ENCODE data around the gene NAALADL2.
"Not testable (repeated sequence)": the region's sequence is repeated elsewhere in the genome, so short reads cannot be mapped to it uniquely, and the experiment has no call there.

NAALADL2 gene

GRCh38 chr3:175144368-175144767, 285.2 kb downstream of the NAALADL2 start:
- Mint-ChIP-seq H3K9me3 (peaks cover 6% of the 10 kb centered on the region), H3K4me1 (no peaks in the 10 kb centered on the region), H3K27ac (no peak overlapping the region), H3K36me3 (no peaks in the 10 kb centered on the region), H3K4me3 (no peak overlapping the region), H3K27me3 (no peaks in the 10 kb centered on the region)
- DNase-seq = no peak
- CTCF ChIA-PET = no interaction called here

DNA sequence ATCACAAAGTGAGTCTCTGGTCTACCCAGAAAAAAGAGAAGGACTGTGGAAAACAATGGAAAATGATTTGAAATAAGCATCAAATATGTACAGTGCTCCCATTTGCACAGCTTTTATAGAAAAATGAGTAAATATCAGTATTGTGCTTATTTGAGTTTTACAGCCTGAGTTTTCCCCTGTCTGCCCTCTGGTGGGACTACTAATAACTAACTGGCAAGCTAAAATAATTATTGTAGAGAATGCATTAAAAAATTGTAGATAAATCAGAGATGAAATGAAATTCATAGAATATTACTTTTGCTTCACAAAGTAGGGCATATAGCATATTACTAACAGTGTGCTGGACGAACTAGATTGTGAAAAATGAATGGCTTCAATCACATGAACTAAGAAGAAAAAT, 287.1 kb downstream of the NAALADL2 start:
- CTCF ChIA-PET = no interaction called here
- Mint-ChIP-seq H3K27ac (no peak overlapping the region), H3K36me3 (no peaks in the 10 kb centered on the region), H3K27me3 (no peaks in the 10 kb centered on the region), H3K4me1 (no peaks in the 10 kb centered on the region), H3K9me3 (peaks cover 6% of the 10 kb centered on the region), H3K4me3 (no peak overlapping the region)
- DNase-seq = no peak

- CTCF ChIA-PET = no interaction called here
- no peak for DNase-seq
- Mint-ChIP-seq H3K4me1 (no peaks in the 10 kb centered on the region), H3K27ac (no peak overlapping the region), H3K4me3 (no peak overlapping the region), H3K9me3 (peaks cover 3% of the 10 kb centered on the region), H3K36me3 (no peaks in the 10 kb centered on the region), H3K27me3 (no peaks in the 10 kb centered on the region)
Measured at GRCh38 chr3:175149675-175150074, 290.5 kb downstream of the NAALADL2 start.

DNA sequence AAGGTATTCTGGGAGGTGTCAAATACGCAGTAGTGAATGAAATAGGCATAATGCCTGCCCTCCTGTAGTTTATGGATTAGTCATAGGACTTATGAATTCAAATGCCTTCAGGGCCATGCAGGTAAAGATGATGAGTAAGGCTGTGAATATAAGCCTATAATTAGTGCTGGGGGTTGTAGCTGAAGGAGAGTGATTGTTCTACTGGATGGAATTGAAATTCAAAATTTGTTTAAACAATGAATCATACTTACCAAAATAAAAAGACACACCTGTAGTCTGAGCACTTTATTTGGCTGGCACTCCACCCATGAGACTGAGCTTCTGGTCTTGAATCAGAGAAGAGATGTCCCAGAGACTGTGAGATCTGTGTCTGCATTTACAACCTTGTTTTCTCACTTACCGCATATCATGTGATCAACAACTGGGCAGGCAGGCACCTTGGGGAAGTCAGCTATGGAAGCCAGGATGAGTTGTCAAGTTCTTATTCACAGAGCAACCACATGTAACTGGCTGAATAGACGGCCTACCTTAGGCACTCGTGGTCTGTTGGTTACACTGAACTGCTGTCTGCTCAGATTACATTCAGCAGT, 291.8 kb downstream of the NAALADL2 start:
- CTCF ChIA-PET = no interaction called here
- Mint-ChIP-seq H3K36me3 (no peaks in the 10 kb centered on the region), H3K27me3 (no peaks in the 10 kb centered on the region), H3K4me1 (no peaks in the 10 kb centered on the region), H3K27ac (no peak overlapping the region), H3K4me3 (no peak overlapping the region), H3K9me3 (peaks cover 3% of the 10 kb centered on the region)
- no peak for DNase-seq

DNA sequence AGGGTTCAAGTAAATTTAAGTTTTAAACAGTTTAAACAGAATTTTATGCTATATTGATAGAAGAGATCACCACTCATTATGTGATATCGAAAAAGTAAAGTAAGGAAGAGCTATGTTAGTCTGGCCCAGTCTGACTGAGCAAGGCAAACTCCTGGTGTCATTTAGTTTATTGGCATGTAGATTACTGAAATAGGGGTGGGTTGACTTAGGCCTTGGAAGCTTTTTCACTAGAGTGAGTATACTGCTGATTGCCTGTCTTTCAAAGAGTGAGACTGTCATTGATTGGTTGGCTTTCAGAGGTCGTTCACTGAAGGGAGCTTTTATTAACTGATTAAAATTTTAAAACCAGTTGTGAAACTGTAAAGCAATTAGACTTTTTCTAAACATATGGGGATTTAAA, 294.5 kb downstream of the NAALADL2 start:
- Mint-ChIP-seq H3K4me3 (no peak overlapping the region), H3K4me1 (no peaks in the 10 kb centered on the region), H3K27ac (no peak overlapping the region), H3K27me3 (no peaks in the 10 kb centered on the region), H3K9me3 (no peaks in the 10 kb centered on the region), H3K36me3 (no peaks in the 10 kb centered on the region)
- DNase-seq = no peak
- CTCF ChIA-PET = no interaction called here

GRCh38 chr3:175155172-175155571, 296.0 kb downstream of the NAALADL2 start:
- H3K27ac Mint-ChIP-seq = no peak overlapping the region
- no peak for DNase-seq

DNA sequence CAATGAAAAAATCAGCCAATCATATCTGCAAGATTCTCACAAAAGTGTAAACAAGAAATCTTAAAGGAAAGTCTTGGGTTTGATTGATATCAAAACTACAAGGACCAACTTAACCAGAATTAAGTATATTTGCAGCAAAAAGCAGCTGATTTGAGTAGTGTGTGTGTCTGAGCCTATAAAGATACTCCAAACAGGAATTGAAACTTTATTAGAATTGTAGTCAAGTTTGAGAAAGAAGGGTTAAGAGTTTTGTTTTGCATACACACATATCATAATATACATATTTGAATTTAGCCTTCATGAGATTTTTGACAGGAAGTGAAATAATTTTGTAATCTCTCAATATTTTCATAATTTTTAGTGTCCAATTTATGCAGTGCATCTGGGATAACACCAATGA, 300.1 kb downstream of the NAALADL2 start:
- H3K4me1 Mint-ChIP-seq = no peaks in the 10 kb centered on the region
- no peaks in the 10 kb centered on the region for H3K36me3 Mint-ChIP-seq
- DNase-seq = no peak

More at GRCh38 chr3:175155172-175155571, 296.0 kb downstream of the NAALADL2 start:
- H3K27me3 Mint-ChIP-seq = no peaks in the 10 kb centered on the region
- no peaks in the 10 kb centered on the region for H3K36me3 Mint-ChIP-seq
- no peaks in the 10 kb centered on the region for H3K4me1 Mint-ChIP-seq
- H3K9me3 Mint-ChIP-seq = no peaks in the 10 kb centered on the region
- no peak overlapping the region for H3K4me3 Mint-ChIP-seq
- CTCF ChIA-PET = no interaction called here

GRCh38 chr3:175161291-175161690, 302.2 kb downstream of the NAALADL2 start:
- H3K36me3 Mint-ChIP-seq = no peaks in the 10 kb centered on the region
- DNase-seq = no peak
- no peaks in the 10 kb centered on the region for H3K27me3 Mint-ChIP-seq
- CTCF ChIA-PET = no interaction called here
- no peak overlapping the region for H3K27ac Mint-ChIP-seq
- no peaks in the 10 kb centered on the region for H3K9me3 Mint-ChIP-seq
- H3K4me1 Mint-ChIP-seq = no peaks in the 10 kb centered on the region
- no peak overlapping the region for H3K4me3 Mint-ChIP-seq

More for the DNA sequence above, 300.1 kb downstream of the NAALADL2 start:
- Mint-ChIP-seq H3K27me3 (no peaks in the 10 kb centered on the region), H3K4me3 (no peak overlapping the region), H3K9me3 (no peaks in the 10 kb centered on the region), H3K27ac (no peak overlapping the region)
- CTCF ChIA-PET = no interaction called here

DNA sequence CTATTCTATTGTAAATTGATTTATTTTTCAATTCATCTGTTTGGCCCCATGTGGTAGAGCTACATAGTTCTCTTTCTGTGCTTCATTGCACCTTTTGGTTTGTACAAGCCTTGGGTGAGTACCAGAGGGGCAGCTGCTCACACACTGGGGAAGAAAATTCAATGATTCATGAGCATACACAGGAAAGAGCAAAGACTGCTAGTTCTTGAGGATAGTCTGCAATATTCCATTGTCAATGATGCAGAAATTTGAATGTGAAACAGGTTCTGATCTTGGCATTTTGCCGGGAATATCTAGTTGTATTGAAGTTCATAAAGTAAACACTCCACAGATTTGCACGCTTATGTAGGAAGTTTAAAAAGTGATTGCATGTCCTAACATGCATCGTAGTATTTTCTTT, 304.6 kb downstream of the NAALADL2 start:
- no peaks in the 10 kb centered on the region for H3K9me3 Mint-ChIP-seq
- CTCF ChIA-PET = no interaction called here
- H3K27ac Mint-ChIP-seq = no peak overlapping the region
- H3K27me3 Mint-ChIP-seq = no peaks in the 10 kb centered on the region
- H3K4me1 Mint-ChIP-seq = no peaks in the 10 kb centered on the region
- DNase-seq = no peak
- no peak overlapping the region for H3K4me3 Mint-ChIP-seq
- no peaks in the 10 kb centered on the region for H3K36me3 Mint-ChIP-seq

DNA sequence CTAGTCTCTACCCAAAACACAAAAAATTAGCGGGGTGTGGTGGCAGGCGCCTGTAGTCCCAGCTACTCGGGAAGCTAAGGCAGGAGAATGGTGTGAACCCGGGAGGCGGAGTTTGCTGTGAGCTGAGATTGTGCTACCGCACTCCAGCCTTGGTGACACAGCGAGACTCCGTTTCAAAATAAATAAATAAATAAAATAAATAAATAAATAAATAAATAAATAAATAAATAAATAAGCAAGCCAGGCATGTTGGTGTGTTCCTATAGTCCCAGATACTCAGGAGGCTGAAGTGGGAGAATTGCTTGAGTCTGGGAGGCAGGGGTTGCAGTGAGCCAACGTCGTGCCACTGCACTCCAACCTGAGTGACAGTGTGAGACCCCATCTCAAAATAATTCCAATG, 314.0 kb downstream of the NAALADL2 start:
- H3K36me3 Mint-ChIP-seq, DNase-seq, H3K27ac Mint-ChIP-seq, H3K4me3 Mint-ChIP-seq, CTCF ChIA-PET, H3K9me3 Mint-ChIP-seq, H3K27me3 Mint-ChIP-seq, H3K4me1 Mint-ChIP-seq: not testable (repeated sequence)

DNA sequence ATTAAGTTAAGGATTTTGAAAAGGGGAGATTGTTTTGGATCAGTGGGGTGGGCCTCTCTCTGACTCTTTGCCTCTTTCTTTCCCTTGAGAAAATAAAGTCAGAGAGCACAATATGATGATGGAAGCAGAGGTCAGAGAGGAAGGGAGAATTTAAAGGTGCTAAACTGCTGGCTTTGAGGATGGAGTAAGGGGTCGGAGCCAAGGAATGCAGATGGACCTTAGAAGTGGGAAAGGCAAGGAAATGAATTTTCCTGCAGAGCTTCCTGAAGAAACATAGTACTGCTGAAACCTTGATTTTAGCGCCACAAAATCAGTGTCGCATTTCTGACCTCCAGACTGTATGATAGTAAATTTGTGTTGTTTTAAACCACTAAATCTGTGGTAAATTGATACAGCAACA, 317.4 kb downstream of the NAALADL2 start:
- Mint-ChIP-seq H3K36me3 (no peaks in the 10 kb centered on the region), H3K9me3 (no peaks in the 10 kb centered on the region), H3K4me1 (no peaks in the 10 kb centered on the region), H3K27me3 (no peaks in the 10 kb centered on the region), H3K4me3 (no peak overlapping the region), H3K27ac (no peak overlapping the region)
- DNase-seq = no peak
- CTCF ChIA-PET = no interaction called here

- no peak overlapping the region for H3K4me3 Mint-ChIP-seq
- no peaks in the 10 kb centered on the region for H3K4me1 Mint-ChIP-seq
- H3K27me3 Mint-ChIP-seq = no peaks in the 10 kb centered on the region
- H3K36me3 Mint-ChIP-seq = no peaks in the 10 kb centered on the region
- H3K9me3 Mint-ChIP-seq = peaks cover 2% of the 10 kb centered on the region
- no peak for DNase-seq
- CTCF ChIA-PET = no interaction called here
- no peak overlapping the region for H3K27ac Mint-ChIP-seq
Measured at GRCh38 chr3:175179055-175179454, 319.9 kb downstream of the NAALADL2 start.

DNA sequence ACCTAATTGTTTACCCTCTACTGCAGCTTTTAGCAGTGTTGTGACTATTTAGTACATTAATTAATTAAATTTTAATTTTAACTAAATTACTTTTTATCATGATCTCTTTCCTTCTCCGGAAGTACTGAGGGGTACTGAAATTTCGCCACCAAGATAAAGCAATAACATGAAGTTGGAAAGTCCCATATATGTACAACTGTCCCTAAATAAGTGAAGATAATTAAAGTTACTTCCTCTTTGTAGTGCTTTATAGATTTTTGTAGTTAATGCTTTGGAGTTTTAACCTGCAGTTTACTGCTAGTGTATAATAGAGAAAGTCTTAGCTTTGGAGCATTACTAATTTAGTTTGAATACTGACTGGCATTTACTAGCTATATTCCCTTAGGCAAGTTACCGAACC, 325.3 kb downstream of the NAALADL2 start:
- no peaks in the 10 kb centered on the region for H3K36me3 Mint-ChIP-seq
- H3K9me3 Mint-ChIP-seq = peaks cover 2% of the 10 kb centered on the region
- no peaks in the 10 kb centered on the region for H3K4me1 Mint-ChIP-seq
- H3K27me3 Mint-ChIP-seq = no peaks in the 10 kb centered on the region
- no peak for DNase-seq
- CTCF ChIA-PET = no interaction called here
- H3K4me3 Mint-ChIP-seq = no peak overlapping the region
- no peak overlapping the region for H3K27ac Mint-ChIP-seq

DNA sequence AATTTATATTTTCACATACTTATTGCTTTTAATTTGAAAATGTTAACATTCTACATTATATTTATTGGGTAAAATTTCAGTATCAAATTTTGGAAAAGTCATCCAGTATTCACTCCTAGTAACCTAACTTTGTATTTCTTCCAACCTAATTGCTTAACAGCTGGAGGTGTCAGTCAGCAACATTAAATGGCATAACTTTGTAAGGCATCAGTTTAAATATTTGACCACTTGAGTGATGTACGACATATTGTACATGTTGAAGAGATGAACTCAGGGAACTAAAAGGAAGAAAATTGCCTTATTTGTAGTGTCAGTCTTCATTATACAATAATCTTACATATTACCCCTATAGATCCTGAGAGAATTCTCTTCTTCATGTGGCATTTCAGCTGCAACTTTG, 326.8 kb downstream of the NAALADL2 start:
- CTCF ChIA-PET = no interaction called here

DNA sequence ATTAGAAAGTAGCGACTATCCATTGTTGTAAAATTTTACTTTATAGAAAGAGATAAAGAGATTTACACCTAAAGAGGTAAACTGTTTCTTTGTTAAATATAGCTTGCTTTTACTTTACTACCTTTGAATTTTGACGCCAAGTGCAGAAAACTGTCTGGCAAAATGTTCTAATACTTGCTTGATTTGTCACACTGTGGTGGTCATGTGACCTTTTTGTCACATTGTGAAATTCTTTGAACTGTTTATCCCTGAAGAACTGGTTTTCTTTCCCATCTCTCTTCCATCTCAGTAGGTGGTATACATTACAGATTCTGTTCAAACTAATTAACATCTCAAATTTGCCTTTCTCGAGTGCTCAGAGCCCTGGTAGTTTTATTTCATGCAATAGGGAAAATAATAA, 327.4 kb downstream of the NAALADL2 start:
- DNase-seq = no peak
- Mint-ChIP-seq H3K4me3 (no peak overlapping the region), H3K36me3 (no peaks in the 10 kb centered on the region), H3K4me1 (no peaks in the 10 kb centered on the region), H3K27me3 (no peaks in the 10 kb centered on the region), H3K27ac (no peak overlapping the region), H3K9me3 (peaks cover 6% of the 10 kb centered on the region)
- CTCF ChIA-PET = no interaction called here

More for the DNA sequence above, 326.8 kb downstream of the NAALADL2 start:
- no peak for DNase-seq
- Mint-ChIP-seq H3K36me3 (no peaks in the 10 kb centered on the region), H3K27me3 (no peaks in the 10 kb centered on the region), H3K4me1 (no peaks in the 10 kb centered on the region), H3K4me3 (no peak overlapping the region), H3K9me3 (peaks cover 6% of the 10 kb centered on the region), H3K27ac (no peak overlapping the region)

DNA sequence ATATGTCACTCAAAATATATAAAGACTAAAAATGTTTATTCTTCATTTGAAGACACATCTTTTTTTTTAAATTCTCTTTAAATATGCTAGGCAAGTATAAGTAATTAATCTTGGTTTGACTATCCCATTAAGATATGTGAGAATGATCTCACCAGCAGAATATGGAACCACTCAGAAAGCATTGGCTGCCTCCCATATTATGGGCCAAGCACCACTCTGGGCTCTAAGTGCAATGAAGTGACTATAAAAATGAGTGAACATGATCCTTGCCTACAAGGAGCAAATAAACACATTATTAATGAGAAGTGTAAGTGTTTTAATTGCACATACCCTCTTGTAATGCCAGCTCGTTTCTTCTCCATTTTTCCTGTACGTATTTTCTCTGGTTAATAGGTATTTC, 328.5 kb downstream of the NAALADL2 start:
- H3K4me3 Mint-ChIP-seq = no peak overlapping the region
- no peaks in the 10 kb centered on the region for H3K36me3 Mint-ChIP-seq
- CTCF ChIA-PET = no interaction called here
- H3K27me3 Mint-ChIP-seq = no peaks in the 10 kb centered on the region
- DNase-seq = no peak
- H3K9me3 Mint-ChIP-seq = peaks cover 6% of the 10 kb centered on the region
- H3K4me1 Mint-ChIP-seq = no peaks in the 10 kb centered on the region
- H3K27ac Mint-ChIP-seq = no peak overlapping the region

Data from activated naive CD4-positive, alpha-beta T cell treated with anti-CD3 and anti-CD28 coated beads, Interleukin-2, amount 10 ng/mL, durations not matched to agents 7 days and 5 days (primary cell).